GM12878 (cell line): ENCODE measurements around the gene TEX51. TPM values are rescaled to one million over a fixed set of nuclear protein-coding genes. Genes with fewer than 3 reads are reported as not detected.

ENCODE experiments used
- ATAC-seq: fragments of 200-7000 bp; cut with Tn5 transposase; 3 replicates; pipeline ENCODE4 v1.9.1; 2020; ENCODE audit warnings: mild to moderate bottlenecking, moderate library complexity
- BruUV-seq: library from RNA; stranded (reverse); fragments of 400-500 nt; replicated peaks from 2 replicates; lab custom pipeline; 2021; lab: Mats Ljungman, UMichigan
- CTCF ChIA-PET: fragments of 300-600 bp; sonication (Branson Sonifier 250); formaldehyde crosslinking; extraction: SDS; loops from one replicate; lab custom pipeline; 2021; ENCODE audit warnings: inconsistent platforms; lab: Yijun Ruan, JAX
- POLR2A ChIA-PET: fragments of 350-600 bp; formaldehyde crosslinking; extraction: SDS; loops from one replicate; lab custom pipeline; 2021; ENCODE audit warnings: inconsistent platforms; lab: Charles Lee
- RAD21 ChIA-PET: fragments of 300-600 bp; sonication (Branson Sonifier 250); formaldehyde crosslinking; loops from one replicate; lab custom pipeline; 2023; ENCODE audit warnings: antibody characterized with exemption; ENCODE audit not compliant: unreplicated experiment; lab: Charles Lee
- SMC1A ChIA-PET: fragments of 300-600 bp; sonication (Branson Sonifier 250); formaldehyde crosslinking; loops from one replicate; lab custom pipeline; 2023; ENCODE audit not compliant: unreplicated experiment, uncharacterized antibody; lab: Charles Lee
- DNase-seq: peaks from one replicate; pipeline ENCODE4 v3.0.0-alpha.2; 2011; ENCODE audit warnings: low read depth, low spot score
- FAIRE-seq: peaks from 3 replicates; lab custom pipeline; 2011; peaks lifted over from hg19 to GRCh38; lab: Jason Lieb, UNC
- H2AFZ ChIP-seq: 2 replicates; pipeline ENCODE4 v1.6.0; 2011; ENCODE audit warnings: low read depth, low read length, control low read depth; ENCODE audit not compliant: control insufficient read depth
- H3K27ac ChIP-seq: 2 replicates; pipeline ENCODE4 v1.5.1; 2011; ENCODE audit warnings: control low read depth; ENCODE audit not compliant: control insufficient read depth, insufficient read depth
- H3K27me3 ChIP-seq, 2 experiments: replicated peaks in 1 of 2; 2 replicates each; pipeline versions ENCODE4 v1.6.0 to v1.6.1; 2011; ENCODE audit warnings: low read length in 1 of 2; ENCODE audit not compliant: control insufficient read depth in 2 of 2, insufficient read depth in 2 of 2
- H3K36me3 ChIP-seq, 2 experiments: 2 replicates each; pipeline ENCODE4 v1.5.1; 2011; ENCODE audit warnings: low read length in 1 of 2; ENCODE audit not compliant: control insufficient read depth in 2 of 2, insufficient read depth in 2 of 2
- H3K4me1 ChIP-seq: 2 replicates; pipeline ENCODE4 v1.6.1; 2011; ENCODE audit warnings: mild to moderate bottlenecking, low read length, moderate library complexity, mixed read lengths; ENCODE audit not compliant: control insufficient read depth, insufficient read depth
- H3K4me2 ChIP-seq: 2 replicates; pipeline ENCODE4 v1.6.0; 2011; ENCODE audit warnings: control low read depth; ENCODE audit not compliant: control insufficient read depth, insufficient read depth
- H3K4me3 ChIP-seq: fragments of 200-600 bp; sonication (generic); 2 replicates; pipeline ENCODE4 v1.5.1; 2016
- H3K79me2 ChIP-seq: 2 replicates; pipeline ENCODE4 v1.6.0; 2011; ENCODE audit warnings: low read length; ENCODE audit not compliant: control insufficient read depth, insufficient read depth
- H3K9ac ChIP-seq: 2 replicates; pipeline ENCODE4 v1.8.0; 2011; ENCODE audit warnings: low read length, control low read depth, mixed read lengths; ENCODE audit not compliant: control insufficient read depth, insufficient read depth
- H3K9me3 ChIP-seq: replicated peaks from 3 replicates; pipeline ENCODE4 v1.5.1; 2011; ENCODE audit warnings: mild to moderate bottlenecking, low read length; ENCODE audit not compliant: control insufficient read depth, insufficient read depth
- H4K20me1 ChIP-seq: 2 replicates; pipeline ENCODE4 v1.6.0; 2011; ENCODE audit not compliant: control insufficient read depth, insufficient read depth
- ASH2L ChIP-seq: fragments of 300-600, 200-600 bp; sonication (generic); IDR thresholded peaks from 2 replicates; pipeline ENCODE4 v1.6.1; 2017; ENCODE audit warnings: low read depth, mild to moderate bottlenecking, borderline replicate concordance
- BCL11A ChIP-seq: IDR thresholded peaks from 2 replicates; pipeline ENCODE4 v1.6.1; 2011; ENCODE audit warnings: low read depth, low read length
- CHD1 ChIP-seq: IDR thresholded peaks from 2 replicates; pipeline ENCODE4 v1.6.1; 2012; ENCODE audit warnings: low read depth, low read length, improper control_type of control experiment
- ESRRA ChIP-seq: IDR thresholded peaks from 2 replicates; pipeline ENCODE4 v1.6.1; 2012; ENCODE audit warnings: mild to moderate bottlenecking, low read length, improper control_type of control experiment
- FOXM1 ChIP-seq: IDR thresholded peaks from 2 replicates; pipeline ENCODE4 v1.6.1; 2012; ENCODE audit warnings: low read depth, mild to moderate bottlenecking, inconsistent platforms, low read length, moderate library complexity
- GATAD2B ChIP-seq: fragments of 450-650 bp; conservative IDR thresholded peaks from 2 replicates; pipeline ENCODE4 v1.6.1; 2017; ENCODE audit warnings: low read depth, mild to moderate bottlenecking, moderate library complexity
- LARP7 ChIP-seq: fragments of 450-650 bp; IDR thresholded peaks from 2 replicates; pipeline ENCODE4 v1.6.1; 2017; ENCODE audit warnings: mild to moderate bottlenecking
- MAX ChIP-seq: IDR thresholded peaks from 2 replicates; pipeline ENCODE4 v1.6.1; 2012; ENCODE audit warnings: low read depth, low read length, improper control_type of control experiment
- NFYA ChIP-seq: IDR thresholded peaks from 2 replicates; pipeline ENCODE4 v1.6.1; 2011; ENCODE audit warnings: low read depth, mild to moderate bottlenecking, low read length, improper control_type of control experiment, borderline replicate concordance
- POLR2AphosphoS2 ChIP-seq: IDR thresholded peaks from 2 replicates; pipeline ENCODE4 v1.6.1; 2011; ENCODE audit warnings: low read depth, mild to moderate bottlenecking, low read length, improper control_type of control experiment, moderate library complexity
- STAT1 ChIP-seq: fragments of 450-650 bp; conservative IDR thresholded peaks from 2 replicates; pipeline ENCODE4 v1.6.1; 2014; ENCODE audit warnings: antibody characterized with exemption, mild to moderate bottlenecking
- WRNIP1 ChIP-seq: IDR thresholded peaks from 2 replicates; pipeline ENCODE4 v1.6.1; 2011; ENCODE audit warnings: low read depth, low read length, improper control_type of control experiment, borderline replicate concordance
- ZNF207 ChIP-seq: fragments of 450-650 bp; IDR thresholded peaks from 2 replicates; pipeline ENCODE4 v1.6.1; 2014; ENCODE audit warnings: antibody characterized with exemption, mild to moderate bottlenecking, borderline replicate concordance
- ZNF24 ChIP-seq: fragments of 450-650 bp; IDR thresholded peaks from 2 replicates; pipeline ENCODE4 v1.6.1; 2017; ENCODE audit warnings: antibody characterized with exemption, mild to moderate bottlenecking
- ZSCAN29 ChIP-seq: fragments of 450-650 bp; IDR thresholded peaks from 2 replicates; pipeline ENCODE4 v1.6.1; 2017; ENCODE audit warnings: mild to moderate bottlenecking, moderate library complexity
- WGBS: methylation state at CpG from one replicate; pipeline ENCODE4 v1.1.6; 2016; ENCODE audit warnings: low lambda C conversion rate; ENCODE audit not compliant: insufficient replicate concordance, insufficient coverage; ENCODE audit errors: missing lambda C conversion rate; 5-methylcytosine and 5-hydroxymethylcytosine counted together
- in situ Hi-C: fragments of 300-500 bp; cut with MboI; formaldehyde crosslinking; loops from 9 replicates; pipeline ENCODE4 v1.14.3; 2018; ENCODE audit warnings: mixed read lengths
- intact Hi-C: fragments of 100-400 bp; cut with micrococcal nuclease; formaldehyde crosslinking; loops from one replicate; pipeline ENCODE4 v1.14.2; 2022; ENCODE audit not compliant: unreplicated experiment
- polyA plus RNA-seq, 11 experiments: library from polyadenylated mRNA; depleted of rRNA in 4 of 11; unstranded in 6 of 11; stranded (reverse) in 5 of 11; fragments of >200 nt; fragmentation: Nextera tagmentation in 4 of 11; fragmentation: Illumina TruSeq in 1 of 11; extraction: Ambion mirVana in 4 of 11; extraction: Trizol in 1 of 11; gene quantifications; 1 replicate in 1 of 11; 2 replicates in 10 of 11; pipeline versions ENCODE4 v1.2.1 to v1.2.3, GENCODE V29; 2011 to 2016; ENCODE audit warnings: inconsistent platforms in 2 of 11, missing spikeins in 2 of 11, low read depth in 1 of 11
- total RNA-seq, 4 experiments: library from RNA; depleted of rRNA in 3 of 4; stranded (reverse); fragments of >200 nt in 3 of 4; fragmentation: Illumina TruSeq in 1 of 4; extraction: Trizol in 1 of 4; gene quantifications; 2 replicates each; pipeline versions ENCODE4 v1.2.1 to v1.2.3, GENCODE V29; 2013 to 2021
- TF ChIP-seq, protein P1 (sequence below): fragments of 150-350 bp; IDR thresholded peaks from 2 replicates; pipeline ENCODE4 v1.6.1; 2016; ENCODE audit warnings: low read depth, low read length

Gene TEX51
- total and polyA plus RNA-seq, 10 of the 15 experiments (the other 5 are each of a cell fraction or from before 2014, with no cell fraction given) = not detected

- TF ChIP-seq GATAD2B = no peak
- no peak for TF ChIP-seq ESRRA
- TF ChIP-seq LARP7 = no peak
- no peak for TF ChIP-seq ASH2L
- no peak for TF ChIP-seq BCL11A
- TF ChIP-seq ZNF207 = no peak
- TF ChIP-seq MAX = no peak
Measured at GRCh38 chr2:126880324-126880723, 18.4 kb upstream of the TEX51 start (continued).

GRCh38 chr2:126880817-126881216 lies 17.9 kb upstream of the TEX51 start:
- Histone ChIP-seq H3K4me3 (no peak overlapping the region), H4K20me1 (no peaks in the 10 kb centered on the region), H3K9ac (no peak overlapping the region), H3K4me2 (no peak overlapping the region)
- no peak for DNase-seq
- TF ChIP-seq CHD1 (no peak), POLR2AphosphoS2 (no peak), ZSCAN29 (no peak), ZNF24 (no peak), WRNIP1 (no peak), STAT1 (no peak), NFYA (no peak), FOXM1 (no peak)
- TF ChIP-seq, protein P1, sequence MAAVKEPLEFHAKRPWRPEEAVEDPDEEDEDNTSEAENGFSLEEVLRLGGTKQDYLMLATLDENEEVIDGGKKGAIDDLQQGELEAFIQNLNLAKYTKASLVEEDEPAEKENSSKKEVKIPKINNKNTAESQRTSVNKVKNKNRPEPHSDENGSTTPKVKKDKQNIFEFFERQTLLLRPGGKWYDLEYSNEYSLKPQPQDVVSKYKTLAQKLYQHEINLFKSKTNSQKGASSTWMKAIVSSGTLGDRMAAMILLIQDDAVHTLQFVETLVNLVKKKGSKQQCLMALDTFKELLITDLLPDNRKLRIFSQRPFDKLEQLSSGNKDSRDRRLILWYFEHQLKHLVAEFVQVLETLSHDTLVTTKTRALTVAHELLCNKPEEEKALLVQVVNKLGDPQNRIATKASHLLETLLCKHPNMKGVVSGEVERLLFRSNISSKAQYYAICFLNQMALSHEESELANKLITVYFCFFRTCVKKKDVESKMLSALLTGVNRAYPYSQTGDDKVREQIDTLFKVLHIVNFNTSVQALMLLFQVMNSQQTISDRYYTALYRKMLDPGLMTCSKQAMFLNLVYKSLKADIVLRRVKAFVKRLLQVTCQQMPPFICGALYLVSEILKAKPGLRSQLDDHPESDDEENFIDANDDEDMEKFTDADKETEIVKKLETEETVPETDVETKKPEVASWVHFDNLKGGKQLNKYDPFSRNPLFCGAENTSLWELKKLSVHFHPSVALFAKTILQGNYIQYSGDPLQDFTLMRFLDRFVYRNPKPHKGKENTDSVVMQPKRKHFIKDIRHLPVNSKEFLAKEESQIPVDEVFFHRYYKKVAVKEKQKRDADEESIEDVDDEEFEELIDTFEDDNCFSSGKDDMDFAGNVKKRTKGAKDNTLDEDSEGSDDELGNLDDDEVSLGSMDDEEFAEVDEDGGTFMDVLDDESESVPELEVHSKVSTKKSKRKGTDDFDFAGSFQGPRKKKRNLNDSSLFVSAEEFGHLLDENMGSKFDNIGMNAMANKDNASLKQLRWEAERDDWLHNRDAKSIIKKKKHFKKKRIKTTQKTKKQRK = no peak
- TF ChIP-seq, all 136 proteins: peak for 0
- ChIA-PET SMC1A (no interaction called here), CTCF (interaction anchor here (1.2 kb wide), 1 partner anchor 91 kb away, joined by 4 read pairs; no protein-coding TSS in a partner anchor), RAD21 (no interaction called here), POLR2A (no interaction called here)
- in situ Hi-C loops = no loop called here
- Histone ChIP-seq H2AFZ (no peak overlapping the region), H3K4me1 (no peaks in the 10 kb centered on the region), H3K36me3 (no peaks in the 10 kb centered on the region), H3K9me3 (no peaks in the 10 kb centered on the region), H3K27me3 (no peaks in the 10 kb centered on the region; a peak in 1 of 4 replicates), H3K27ac (no peak overlapping the region), H3K79me2 (no peaks in the 10 kb centered on the region)
- no TSS peak for BruUV-seq
- intact Hi-C loops = loop anchor here (10.0 kb wide), 1 partner anchor 174 kb away; no protein-coding TSS in a partner anchor
- ATAC-seq (no peak), FAIRE-seq (no peak)
- 33% methylated on average over 4 of the region's 4 CpGs for WGBS
